B cell (primary cell): ENCODE measurements around the gene ENAM.

ENCODE experiments used
- EZH2 ChIP-seq: IDR thresholded peaks from 2 replicates; pipeline ENCODE4 v1.6.1; 2012; ENCODE audit warnings: borderline replicate concordance, low read depth, mild to moderate bottlenecking, moderate library complexity, low read length; ENCODE audit not compliant: insufficient read depth, poor library complexity, severe bottlenecking
- TF ChIP-seq, protein P1 (sequence below): fragments of 200-600 bp; IDR thresholded peaks from one replicate; pipeline ENCODE4 v1.8.0; 2022; ENCODE audit warnings: antibody characterized with exemption, mild to moderate bottlenecking

DNA sequence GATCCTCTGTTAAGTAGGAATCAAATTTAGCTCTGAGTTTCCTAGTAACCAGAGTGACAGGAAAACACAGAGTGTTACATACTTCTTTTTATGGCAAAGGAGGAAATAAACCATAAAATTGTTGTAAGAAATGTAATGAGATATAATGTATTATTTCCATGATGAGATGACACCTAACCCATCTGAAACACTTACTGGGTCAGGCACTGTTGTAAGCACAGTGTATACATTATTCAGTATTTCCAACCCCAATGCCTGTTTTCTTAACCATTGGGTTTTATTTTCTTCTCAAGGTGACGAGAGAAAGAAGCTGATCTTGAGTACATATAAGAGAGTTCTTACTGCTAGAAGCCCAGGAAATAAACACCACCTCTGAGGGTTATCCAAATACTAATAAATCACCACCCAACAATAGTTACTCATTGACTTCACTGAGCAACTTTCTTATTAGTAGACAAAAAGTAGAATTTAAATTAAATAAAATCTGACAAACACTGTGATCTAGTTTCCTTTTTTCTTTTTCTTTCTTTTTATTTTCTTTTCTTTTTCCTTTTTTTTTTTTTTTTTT, 4.2 kb upstream of the ENAM start:
- TF ChIP-seq, protein P1, sequence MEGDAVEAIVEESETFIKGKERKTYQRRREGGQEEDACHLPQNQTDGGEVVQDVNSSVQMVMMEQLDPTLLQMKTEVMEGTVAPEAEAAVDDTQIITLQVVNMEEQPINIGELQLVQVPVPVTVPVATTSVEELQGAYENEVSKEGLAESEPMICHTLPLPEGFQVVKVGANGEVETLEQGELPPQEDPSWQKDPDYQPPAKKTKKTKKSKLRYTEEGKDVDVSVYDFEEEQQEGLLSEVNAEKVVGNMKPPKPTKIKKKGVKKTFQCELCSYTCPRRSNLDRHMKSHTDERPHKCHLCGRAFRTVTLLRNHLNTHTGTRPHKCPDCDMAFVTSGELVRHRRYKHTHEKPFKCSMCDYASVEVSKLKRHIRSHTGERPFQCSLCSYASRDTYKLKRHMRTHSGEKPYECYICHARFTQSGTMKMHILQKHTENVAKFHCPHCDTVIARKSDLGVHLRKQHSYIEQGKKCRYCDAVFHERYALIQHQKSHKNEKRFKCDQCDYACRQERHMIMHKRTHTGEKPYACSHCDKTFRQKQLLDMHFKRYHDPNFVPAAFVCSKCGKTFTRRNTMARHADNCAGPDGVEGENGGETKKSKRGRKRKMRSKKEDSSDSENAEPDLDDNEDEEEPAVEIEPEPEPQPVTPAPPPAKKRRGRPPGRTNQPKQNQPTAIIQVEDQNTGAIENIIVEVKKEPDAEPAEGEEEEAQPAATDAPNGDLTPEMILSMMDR: no peak
- no peak for TF ChIP-seq EZH2
